Lung (tissue), 12 donors: ENCODE results near the gene NR6A1. TPM values are rescaled to one million over a fixed set of nuclear protein-coding genes. Genes with fewer than 3 reads are reported as not detected.

Source experiments
- ATAC-seq: fragments of 200-7000 bp; cut with Tn5 transposase; one replicate; pipeline ENCODE4 v1.9.1; 2020; ENCODE audit warnings: moderate number of reproducible peaks; ENCODE audit not compliant: insufficient read depth, low FRiP score
- DNase-seq, 3 donors: peaks; one replicate each; pipeline ENCODE4 v3.0.0-alpha.2; 2013 to 2017
- H3K27ac ChIP-seq, 2 donors: one replicate each; pipeline ENCODE4 v1.5.1; 2013; ENCODE audit warnings: mild to moderate bottlenecking in 2 of 2, moderate library complexity in 2 of 2, control low read depth in 1 of 2, inconsistent platforms in 1 of 2, low read depth in 1 of 2, low read length in 1 of 2
- H3K27me3 ChIP-seq, 3 donors: one replicate each; pipeline ENCODE4 v1.5.1; 2013; ENCODE audit warnings: low read length in 2 of 3; ENCODE audit not compliant: control insufficient read depth in 3 of 3, insufficient read depth in 3 of 3
- H3K36me3 ChIP-seq, 4 donors: one replicate each; pipeline ENCODE4 v1.5.1; 2013; ENCODE audit warnings: low read length in 4 of 4, mild to moderate bottlenecking in 1 of 4, moderate library complexity in 1 of 4; ENCODE audit not compliant: control insufficient read depth in 4 of 4, insufficient read depth in 4 of 4
- H3K4me1 ChIP-seq, 5 donors: one replicate each; pipeline ENCODE4 v1.5.1; 2013; ENCODE audit warnings: low read length in 5 of 5, mild to moderate bottlenecking in 2 of 5, moderate library complexity in 1 of 5; ENCODE audit not compliant: control insufficient read depth in 5 of 5, insufficient read depth in 5 of 5
- H3K4me3 ChIP-seq: one replicate; pipeline ENCODE4 v1.5.1; 2013; ENCODE audit warnings: mild to moderate bottlenecking, control low read depth, moderate library complexity
- H3K9ac ChIP-seq, 2 donors: one replicate each; pipeline ENCODE4 v1.5.1; 2013; ENCODE audit warnings: low read length in 2 of 2, control low read depth in 1 of 2; ENCODE audit not compliant: insufficient read depth in 1 of 2
- H3K9me3 ChIP-seq, 4 donors: one replicate each; pipeline ENCODE4 v1.5.1; 2013; ENCODE audit warnings: low read length in 3 of 4, mild to moderate bottlenecking in 1 of 4, moderate library complexity in 1 of 4; ENCODE audit not compliant: control insufficient read depth in 4 of 4, insufficient read depth in 3 of 4
- CTCF ChIP-seq: IDR thresholded peaks from 2 replicates; pipeline ENCODE4 v1.5.1; 2012; ENCODE audit warnings: mild to moderate bottlenecking; ENCODE audit errors: control extremely low read depth, extremely low read depth
- WGBS, 2 donors: extraction: QIAGEN DNeasy Blood & Tissue Kit; methylation state at CpG; one replicate each; pipeline ENCODE4 v1.1.7; 2013; 5-methylcytosine and 5-hydroxymethylcytosine counted together
- polyA plus RNA-seq, 2 donors: library from polyadenylated mRNA; stranded (reverse); fragments of 200-250 nt; gene quantifications; one replicate each; pipeline ENCODE4 v1.2.1, GENCODE V29; 2013
- total RNA-seq, 2 donors: library from RNA; depleted of rRNA in 1 of 2; stranded (reverse); fragments of >200 nt in 1 of 2; gene quantifications; one replicate each; pipeline ENCODE4 v1.2.1, GENCODE V29; 2014 to 2021
- donor health status: control.
- donor health status: control.
- donor health status: Bipolar disorder and iron deficiency.
- donor health status: healthy.
- donor health status: DM: yes; HTN: yes; CAD: no.

Gene NR6A1
- total and polyA plus RNA-seq, 4 donors = 0.94 to 4.0 (median 2.4) TPM

DNA sequence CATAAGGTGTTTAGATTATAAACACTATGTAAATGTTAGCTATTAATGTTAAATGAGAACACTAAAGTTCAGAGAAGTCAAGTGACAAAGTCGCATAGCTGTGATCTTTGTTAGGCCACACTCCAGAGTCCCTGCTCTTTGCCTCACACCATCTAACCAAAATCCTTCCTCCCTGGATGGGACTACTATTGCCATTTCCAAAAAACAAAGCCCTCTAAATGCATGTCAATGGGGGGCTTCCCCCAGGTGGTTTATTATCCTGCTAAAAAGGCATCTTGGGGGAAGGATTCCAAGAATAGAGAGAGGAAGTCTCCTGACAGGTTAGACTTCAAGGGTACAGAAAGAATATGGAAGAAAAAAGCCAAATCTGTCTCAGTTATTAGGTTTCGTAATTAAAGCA, 10.4 kb downstream of the NR6A1 start:
- no peak overlapping the region for H3K4me3 ChIP-seq
- H3K4me1 ChIP-seq = peaks cover 0 to 18% (median 10%) of the 10 kb centered on the region in 5 donors
- WGBS, 2 donors = 88 to 98% methylated on average over 2 of the region's 2 CpGs

DNA sequence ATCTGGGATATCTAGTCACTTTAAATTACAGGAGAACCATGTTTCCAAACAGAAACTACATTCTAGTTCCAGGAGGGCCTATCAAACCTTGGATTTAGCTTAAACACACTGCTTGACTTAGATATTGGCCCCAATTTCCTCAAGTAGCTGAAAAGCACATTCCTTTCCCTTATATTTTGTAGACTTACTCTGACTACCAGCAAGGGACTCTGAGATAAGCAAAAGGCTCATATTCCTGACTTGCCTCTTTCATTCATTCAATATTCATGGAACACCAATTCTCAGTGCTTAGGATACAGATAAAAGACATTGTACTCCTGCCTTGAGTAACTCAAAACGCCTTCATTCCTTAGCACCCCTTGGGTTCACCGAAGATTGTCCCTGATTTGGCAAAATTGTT, 11.8 kb downstream of the NR6A1 start:
- Histone ChIP-seq H3K9me3 (no peaks in the 10 kb centered on the region), H3K9ac (no peak overlapping the region), H3K4me3 (no peak overlapping the region), H3K27ac (no peak overlapping the region), H3K27me3 (peaks cover 0 to 26% (median 11%) of the 10 kb centered on the region in 3 donors), H3K4me1 (peaks cover 0 to 18% (median 10%) of the 10 kb centered on the region in 5 donors), H3K36me3 (no peaks in the 10 kb centered on the region)
- peak in 1 of 3 donors; percentile 37 for DNase-seq
- ATAC-seq = no peak
- WGBS, 2 donors = 81 to 97% methylated on average over 2 of the region's 2 CpGs
- TF ChIP-seq CTCF = no peak

More for the DNA sequence above, 10.4 kb downstream of the NR6A1 start:
- DNase-seq = no peak
- H3K36me3 ChIP-seq = no peaks in the 10 kb centered on the region
- ATAC-seq = no peak
- TF ChIP-seq CTCF = no peak
- peaks cover 0 to 24% (median 12%) of the 10 kb centered on the region in 3 donors for H3K27me3 ChIP-seq
- no peak overlapping the region for H3K9ac ChIP-seq
- H3K27ac ChIP-seq = no peak overlapping the region
- no peaks in the 10 kb centered on the region for H3K9me3 ChIP-seq

DNA sequence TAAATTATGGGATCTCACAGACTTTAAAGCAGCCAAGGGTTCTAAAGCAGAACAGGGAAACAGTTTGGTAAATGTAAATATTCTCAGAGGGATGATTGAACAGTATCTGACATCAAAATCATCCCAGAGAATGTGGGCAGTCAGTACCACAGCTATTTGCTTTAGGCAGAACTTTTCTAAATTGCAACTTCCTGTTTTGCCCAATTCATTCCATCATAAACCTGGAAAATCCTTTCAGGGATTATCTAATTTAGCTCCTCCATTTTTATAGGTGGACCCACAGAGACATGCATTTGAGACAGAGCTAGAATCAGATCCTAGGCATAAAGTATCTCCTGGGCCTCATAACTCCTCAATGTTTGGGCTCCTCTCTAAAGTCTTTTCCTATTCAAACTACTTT, 12.4 kb downstream of the NR6A1 start:
- H3K36me3 ChIP-seq = no peaks in the 10 kb centered on the region
- DNase-seq = no peak
- ATAC-seq = no peak
- peaks cover 0 to 23% (median 8%) of the 10 kb centered on the region in 3 donors for H3K27me3 ChIP-seq
- no peaks in the 10 kb centered on the region for H3K9me3 ChIP-seq
- H3K4me3 ChIP-seq = no peak overlapping the region
- H3K9ac ChIP-seq = no peak overlapping the region
- no peak overlapping the region for H3K27ac ChIP-seq
- peaks cover 0 to 18% (median 10%) of the 10 kb centered on the region in 5 donors for H3K4me1 ChIP-seq
- no peak for TF ChIP-seq CTCF

DNA sequence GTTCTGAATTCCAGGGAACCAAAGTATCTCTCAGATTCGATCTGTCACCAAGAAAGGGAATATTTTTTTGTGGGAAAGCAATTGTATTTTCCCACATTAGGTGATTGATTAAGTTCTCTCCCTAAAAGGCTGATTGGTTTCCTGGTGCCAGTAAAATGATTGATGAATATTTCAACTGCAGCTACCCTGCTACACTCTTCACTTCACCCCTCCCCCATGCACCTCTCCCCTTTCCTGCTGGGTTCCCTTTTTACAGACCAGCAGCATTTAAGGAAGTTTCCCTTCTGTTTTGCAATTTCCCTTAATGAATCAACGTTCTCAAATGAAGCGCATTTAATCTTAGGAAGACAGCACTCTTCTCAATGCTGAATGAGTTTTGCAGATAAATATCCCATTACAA, 13.1 kb downstream of the NR6A1 start:
- Histone ChIP-seq H3K36me3 (no peaks in the 10 kb centered on the region), H3K27me3 (peaks cover 0 to 23% (median 8%) of the 10 kb centered on the region in 3 donors), H3K4me3 (no peak overlapping the region), H3K9me3 (no peaks in the 10 kb centered on the region), H3K9ac (peak overlapping the region in 1 of 2 donors; percentile 35), H3K4me1 (peaks cover 0 to 18% (median 10%) of the 10 kb centered on the region in 5 donors), H3K27ac (no peak overlapping the region)
- DNase-seq = peak in 1 of 3 donors; percentile 30
- no peak for ATAC-seq
- TF ChIP-seq CTCF = no peak
- 19 to 25% methylated on average over 3 of the region's 3 CpGs for whole genome bisulfite sequencing, 2 donors
